ENCODE measurements around the gene ATAD2B. TPM values are rescaled to one million over a fixed set of nuclear protein-coding genes. Genes with fewer than 3 reads are reported as not detected.

The ATAD2B gene
- polyA plus RNA-seq, 1 experiment = 1.5 TPM

- no peak overlapping the region for H3K4me3 ChIP-seq (ENCODE audit: low read depth, low read length)
- no peak for DNase-seq (ENCODE audit: low read depth)
- TF ChIP-seq CTCF (IDR thresholded peaks at IDR 0.05; ENCODE audit: insufficient read depth, low read depth, low read length) = no peak
- CTCF ChIA-PET = interaction anchor here (1.6 kb wide), 1 partner anchor 10 kb away, joined by 4 read pairs; no protein-coding TSS in a partner anchor
- POLR2A ChIA-PET = interaction anchor here (0.6 kb wide), 1 partner anchor 827 kb away, joined by 3 read pairs; no protein-coding TSS in a partner anchor
- no peaks in the 10 kb centered on the region for H3K27me3 ChIP-seq (ENCODE audit: control insufficient read depth, insufficient read depth, low read length)
- H3K36me3 ChIP-seq (ENCODE audit: control insufficient read depth, insufficient read depth, low read length) = no peaks in the 10 kb centered on the region
Observed at GRCh38 chr2:23762141-23762540, 164.8 kb downstream of the ATAD2B start.

- DNase-seq (ENCODE audit: low read depth) = no peak
- Histone ChIP-seq H3K36me3 (ENCODE audit: control insufficient read depth, insufficient read depth, low read length) (no peaks in the 10 kb centered on the region), H3K4me3 (ENCODE audit: low read depth, low read length) (no peak overlapping the region), H3K27me3 (ENCODE audit: control insufficient read depth, insufficient read depth, low read length) (no peaks in the 10 kb centered on the region)
- CTCF ChIA-PET = interaction anchor here (0.6 to 1.6 kb wide), 3 partner anchors 9 to 14 kb away, joined by 3 to 4 read pairs (median 3); no protein-coding TSS in a partner anchor
- POLR2A ChIA-PET = no interaction called here
- no peak for TF ChIP-seq CTCF (IDR thresholded peaks at IDR 0.05; ENCODE audit: insufficient read depth, low read depth, low read length)
Observed at GRCh38 chr2:23761638-23762037, 165.3 kb downstream of the ATAD2B start.

GRCh38 chr2:23760736-23761135, 166.2 kb downstream of the ATAD2B start:
- H3K36me3 ChIP-seq (ENCODE audit: control insufficient read depth, insufficient read depth, low read length) = no peaks in the 10 kb centered on the region
- DNase-seq (ENCODE audit: low read depth) = no peak
- POLR2A ChIA-PET = no interaction called here
- CTCF ChIA-PET = interaction anchor here (0.6 to 1.0 kb wide), 3 partner anchors 9 to 13 kb away, joined by 3 read pairs; no protein-coding TSS in a partner anchor
- H3K4me3 ChIP-seq (ENCODE audit: low read depth, low read length) = no peak overlapping the region
- TF ChIP-seq CTCF (IDR thresholded peaks at IDR 0.05; ENCODE audit: insufficient read depth, low read depth, low read length) = peak; percentile 36; the same call in 1 of the 2 replicates
- no peaks in the 10 kb centered on the region for H3K27me3 ChIP-seq (ENCODE audit: control insufficient read depth, insufficient read depth, low read length)

- H3K27me3 ChIP-seq (ENCODE audit: control insufficient read depth, insufficient read depth, low read length) = no peaks in the 10 kb centered on the region
- ChIA-PET CTCF (interaction anchor here (1.0 kb wide), 1 partner anchor 354 kb away, joined by 3 read pairs; no protein-coding TSS in a partner anchor), POLR2A (no interaction called here)
- no peak for TF ChIP-seq CTCF (IDR thresholded peaks at IDR 0.05; ENCODE audit: insufficient read depth, low read depth, low read length)
- no peak overlapping the region for H3K4me3 ChIP-seq (ENCODE audit: low read depth, low read length)
- DNase-seq (ENCODE audit: low read depth) = no peak
- no peaks in the 10 kb centered on the region for H3K36me3 ChIP-seq (ENCODE audit: control insufficient read depth, insufficient read depth, low read length)
Observed at GRCh38 chr2:23757686-23758433, 169.1 kb downstream of the ATAD2B start.

- Histone ChIP-seq H3K4me3 (ENCODE audit: low read depth, low read length) (no peak overlapping the region), H3K36me3 (ENCODE audit: control insufficient read depth, insufficient read depth, low read length) (no peaks in the 10 kb centered on the region), H3K27me3 (ENCODE audit: control insufficient read depth, insufficient read depth, low read length) (no peaks in the 10 kb centered on the region)
- no peak for DNase-seq (ENCODE audit: low read depth)
- CTCF ChIA-PET = interaction anchor here (1.1 kb wide), 1 partner anchor 210 kb away, joined by 3 read pairs; no protein-coding TSS in a partner anchor
- TF ChIP-seq CTCF (IDR thresholded peaks at IDR 0.05; ENCODE audit: insufficient read depth, low read depth, low read length) = no peak
- POLR2A ChIA-PET = no interaction called here
Observed at GRCh38 chr2:23756593-23757292, 170.2 kb downstream of the ATAD2B start.
